K562 (cell line): Measurements from ENCODE around the gene SGCG.

Experiments
- CEBPB ChIP-seq: fragments of 450-650 bp; IDR thresholded peaks from 2 replicates; pipeline ENCODE4 v1.6.1; 2016; ENCODE audit warnings: missing genetic modification characterization, missing compliant biosample characterization
- CREM ChIP-seq: IDR thresholded peaks from 2 replicates; pipeline ENCODE4 v1.6.1; 2014; ENCODE audit warnings: antibody characterized with exemption, low read depth
- ELF1 ChIP-seq: fragments of 200-800 bp; sonication (Bioruptor generic); IDR thresholded peaks from 2 replicates; pipeline ENCODE4 v1.6.1; 2016; ENCODE audit warnings: missing genetic modification characterization, missing compliant biosample characterization
- FOXM1 ChIP-seq, 2 experiments: fragments of 450-650 bp in 1 of 2; sonication (generic) in 1 of 2; formaldehyde crosslinking in 1 of 2; IDR thresholded peaks; 2 replicates each; pipeline versions ENCODE4 v1.6.1 to v1.9.0; 2017 to 2022; ENCODE audit warnings: low read depth in 2 of 2, mild to moderate bottlenecking in 2 of 2, missing genetic modification reagents in 1 of 2, moderate library complexity in 1 of 2
- KDM1A ChIP-seq, 2 experiments: fragments of 450-650 bp; IDR thresholded peaks; 2 replicates each; pipeline ENCODE4 v1.6.1; 2016; ENCODE audit warnings: mild to moderate bottlenecking in 2 of 2
- MAFK ChIP-seq: IDR thresholded peaks from 2 replicates; pipeline ENCODE4 v1.6.1; 2011; ENCODE audit warnings: low read length, improper control_type of control experiment
- PHB ChIP-seq: fragments of 250-450 bp; sonication (Bioruptor Pico); IDR thresholded peaks from 2 replicates; pipeline ENCODE4 v1.5.0; 2021
- PHF8 ChIP-seq: fragments of 200-600 bp; sonication (generic); IDR thresholded peaks from 2 replicates; pipeline ENCODE4 v1.6.1; 2012; ENCODE audit warnings: mixed run types, mild to moderate bottlenecking, inconsistent platforms, low read length, moderate library complexity, borderline replicate concordance
- ZNF24 ChIP-seq: fragments of 450-650 bp; IDR thresholded peaks from 2 replicates; pipeline ENCODE4 v1.6.1; 2016
- TF ChIP-seq, protein P1 (sequence below): sonication (generic); formaldehyde crosslinking; IDR thresholded peaks from 2 replicates; pipeline ENCODE4 v1.8.0; 2022; ENCODE audit warnings: mild to moderate bottlenecking, missing genetic modification reagents, borderline replicate concordance

DNA sequence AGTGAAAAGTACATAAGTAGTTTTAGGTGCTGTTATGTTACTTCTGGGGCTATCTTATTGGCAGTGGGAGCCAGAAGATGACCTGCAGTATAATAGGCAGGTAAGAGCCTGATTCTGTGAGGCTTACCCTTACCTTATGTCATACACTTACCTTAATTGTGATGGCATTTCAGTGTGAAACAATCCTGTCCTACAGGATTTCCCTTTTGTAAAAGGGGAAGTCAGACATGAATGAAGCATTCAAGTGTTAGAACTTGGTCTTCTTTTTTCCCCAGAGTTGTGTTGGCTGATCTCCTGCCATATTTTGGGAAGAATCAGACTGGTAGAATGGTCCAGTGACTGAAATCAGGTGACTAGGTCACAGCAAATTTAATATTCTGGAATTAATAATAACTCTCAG is 55.2 kb downstream of the SGCG start:
- TF ChIP-seq, protein P1, sequence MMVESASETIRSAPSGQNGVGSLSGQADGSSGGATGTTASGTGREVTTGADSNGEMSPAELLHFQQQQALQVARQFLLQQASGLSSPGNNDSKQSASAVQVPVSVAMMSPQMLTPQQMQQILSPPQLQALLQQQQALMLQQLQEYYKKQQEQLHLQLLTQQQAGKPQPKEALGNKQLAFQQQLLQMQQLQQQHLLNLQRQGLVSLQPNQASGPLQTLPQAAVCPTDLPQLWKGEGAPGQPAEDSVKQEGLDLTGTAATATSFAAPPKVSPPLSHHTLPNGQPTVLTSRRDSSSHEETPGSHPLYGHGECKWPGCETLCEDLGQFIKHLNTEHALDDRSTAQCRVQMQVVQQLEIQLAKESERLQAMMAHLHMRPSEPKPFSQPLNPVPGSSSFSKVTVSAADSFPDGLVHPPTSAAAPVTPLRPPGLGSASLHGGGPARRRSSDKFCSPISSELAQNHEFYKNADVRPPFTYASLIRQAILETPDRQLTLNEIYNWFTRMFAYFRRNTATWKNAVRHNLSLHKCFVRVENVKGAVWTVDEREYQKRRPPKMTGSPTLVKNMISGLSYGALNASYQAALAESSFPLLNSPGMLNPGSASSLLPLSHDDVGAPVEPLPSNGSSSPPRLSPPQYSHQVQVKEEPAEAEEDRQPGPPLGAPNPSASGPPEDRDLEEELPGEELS (CRISPR knock-in tag) = no peak
- TF ChIP-seq ZNF24 = no peak
- TF ChIP-seq ELF1 (tag) = no peak
- no peak for TF ChIP-seq CREM
- TF ChIP-seq CEBPB (tag) = no peak
- TF ChIP-seq MAFK = no peak
- TF ChIP-seq PHB (CRISPR knock-in tag) = no peak
- TF ChIP-seq KDM1A (IDR thresholded peaks at IDR 0.05) = no peak
- no peak for TF ChIP-seq PHF8
- TF ChIP-seq FOXM1 (IDR thresholded peaks at IDR 0.05; ENCODE audit: low read depth) = no peak
- no peak for TF ChIP-seq FOXM1 (CRISPR knock-in tag; IDR thresholded peaks at IDR 0.05; ENCODE audit: low read depth)
